Chondrocyte (in vitro differentiated cells): ENCODE measurements around the gene PLCH1. TPM values are rescaled to one million over a fixed set of nuclear protein-coding genes. Genes with fewer than 3 reads are reported as not detected.

Experiments
- DNase-seq: peaks from one replicate; pipeline ENCODE4 v3.0.0; 2021; ENCODE audit warnings: mixed read lengths, low spot score
- H3K27ac Mint-ChIP-seq: one replicate; pipeline ENCODE4 v1.8.0; 2021; ENCODE audit warnings: mild to moderate bottlenecking, moderate library complexity, mixed read lengths; ENCODE audit not compliant: unreplicated experiment
- H3K27me3 Mint-ChIP-seq: 2 replicates; pipeline ENCODE4 v1.8.0; 2021; ENCODE audit warnings: low read depth, mixed read lengths
- H3K36me3 Mint-ChIP-seq: 2 replicates; pipeline ENCODE4 v1.8.0; 2021; ENCODE audit warnings: low read depth, mixed read lengths
- H3K4me1 Mint-ChIP-seq: 2 replicates; pipeline ENCODE4 v1.8.0; 2021; ENCODE audit warnings: low read depth, mild to moderate bottlenecking, mixed read lengths
- H3K4me3 Mint-ChIP-seq: one replicate; pipeline ENCODE4 v1.8.0; 2021; ENCODE audit warnings: mild to moderate bottlenecking, moderate library complexity, mixed read lengths; ENCODE audit not compliant: unreplicated experiment
- H3K9me3 Mint-ChIP-seq: 2 replicates; pipeline ENCODE4 v1.8.0; 2021; ENCODE audit warnings: low read depth, mixed read lengths
- CTCF ChIP-seq: fragments of 200-600 bp; sonication (generic); IDR thresholded peaks from 2 replicates; pipeline ENCODE4 v1.5.0; 2021; ENCODE audit warnings: antibody characterized with exemption, mild to moderate bottlenecking, moderate library complexity
- total RNA-seq: library from RNA; stranded (reverse); gene quantifications from 3 replicates; pipeline ENCODE4 v1.2.1, GENCODE V29; 2021

PLCH1 gene
- total RNA-seq, 1 donor from 2014 or later: 0.17 TPM

GRCh38 chr3:155604967-155605366 lies 139.9 kb downstream of the PLCH1 start:
- Mint-ChIP-seq H3K4me1 (no peaks in the 10 kb centered on the region), H3K4me3 (no peak overlapping the region), H3K27me3 (peaks cover 4% of the 10 kb centered on the region), H3K36me3 (no peaks in the 10 kb centered on the region), H3K9me3 (peaks cover 9% of the 10 kb centered on the region), H3K27ac (no peak overlapping the region)
- no peak for TF ChIP-seq CTCF
- DNase-seq: no peak

- no peak for DNase-seq
- Mint-ChIP-seq H3K36me3 (no peaks in the 10 kb centered on the region), H3K27ac (no peak overlapping the region), H3K27me3 (peaks cover 6% of the 10 kb centered on the region), H3K4me3 (no peak overlapping the region), H3K4me1 (no peaks in the 10 kb centered on the region), H3K9me3 (peaks cover 1% of the 10 kb centered on the region)
- no peak for TF ChIP-seq CTCF
Measured at GRCh38 chr3:155604126-155604525, 140.7 kb downstream of the PLCH1 start.

- Mint-ChIP-seq H3K4me3 (no peak overlapping the region), H3K36me3 (no peaks in the 10 kb centered on the region), H3K4me1 (no peaks in the 10 kb centered on the region), H3K27ac (no peak overlapping the region), H3K9me3 (no peaks in the 10 kb centered on the region), H3K27me3 (peaks cover 6% of the 10 kb centered on the region)
- no peak for DNase-seq
- TF ChIP-seq CTCF: no peak
Measured at GRCh38 chr3:155603302-155603701, 141.6 kb downstream of the PLCH1 start.

GRCh38 chr3:155602307-155602706 lies 142.6 kb downstream of the PLCH1 start:
- H3K36me3 Mint-ChIP-seq: no peaks in the 10 kb centered on the region
- H3K27me3 Mint-ChIP-seq: peaks cover 6% of the 10 kb centered on the region
- no peaks in the 10 kb centered on the region for H3K9me3 Mint-ChIP-seq
- no peak overlapping the region for H3K27ac Mint-ChIP-seq
- no peak overlapping the region for H3K4me3 Mint-ChIP-seq
- no peak for DNase-seq
- H3K4me1 Mint-ChIP-seq: no peaks in the 10 kb centered on the region
- TF ChIP-seq CTCF: no peak

GRCh38 chr3:155598671-155599070 lies 146.2 kb downstream of the PLCH1 start:
- H3K27me3 Mint-ChIP-seq: peaks cover 2% of the 10 kb centered on the region
- H3K27ac Mint-ChIP-seq: no peak overlapping the region
- no peak for TF ChIP-seq CTCF
- no peaks in the 10 kb centered on the region for H3K36me3 Mint-ChIP-seq
- H3K4me1 Mint-ChIP-seq: no peaks in the 10 kb centered on the region
- H3K9me3 Mint-ChIP-seq: no peaks in the 10 kb centered on the region
- DNase-seq: no peak
- H3K4me3 Mint-ChIP-seq: no peak overlapping the region
